PC-3 (cell line): ENCODE measurements around the gene UBE2E1. TPM values are rescaled to one million over a fixed set of nuclear protein-coding genes. Genes with fewer than 3 reads are reported as not detected.

ENCODE experiments used
- ATAC-seq: fragments of 200-7000 bp; cut with Tn5 transposase; 2 replicates; pipeline ENCODE4 v1.9.1; 2020; ENCODE audit warnings: mild to moderate bottlenecking, moderate library complexity
- BruUV-seq: library from RNA; stranded (reverse); fragments of 400-500 nt; replicated peaks from 2 replicates; lab custom pipeline; 2021; lab: Mats Ljungman, UMichigan
- CTCF ChIA-PET: fragments of 300-600 bp; sonication (Branson Sonifier 250); formaldehyde crosslinking; loops from one replicate; lab custom pipeline; 2022; ENCODE audit warnings: antibody characterized with exemption; lab: Charles Lee
- POLR2A ChIA-PET: fragments of 300-600 bp; sonication (Branson Sonifier 250); formaldehyde crosslinking; loops from one replicate; lab custom pipeline; 2022; ENCODE audit warnings: antibody characterized with exemption; ENCODE audit not compliant: unreplicated experiment; lab: Charles Lee
- DNase-seq: peaks from one replicate; pipeline ENCODE4 v3.0.0-alpha.2; 2015
- H2AFZ ChIP-seq: fragments of 300-600 bp; sonication (generic); 2 replicates; pipeline ENCODE4 v1.6.0; 2016; ENCODE audit warnings: antibody characterized with exemption, low read length
- H3F3A ChIP-seq: fragments of 300-600 bp; sonication (generic); one replicate; pipeline ENCODE4 v1.6.0; 2017; ENCODE audit warnings: antibody characterized with exemption, low read length, control low read depth, mild to moderate bottlenecking; ENCODE audit not compliant: unreplicated experiment
- H3K27ac ChIP-seq: fragments of 300-600 bp; sonication (generic); 2 replicates; pipeline ENCODE4 v1.5.1; 2016; ENCODE audit warnings: mild to moderate bottlenecking, low read length
- H3K27me3 ChIP-seq: fragments of 300-600 bp; sonication (generic); 2 replicates; pipeline ENCODE4 v1.6.1; 2016; ENCODE audit warnings: low read length, mixed read lengths
- H3K36me3 ChIP-seq: fragments of 300-600 bp; sonication (generic); 2 replicates; pipeline ENCODE4 v1.6.1; 2016; ENCODE audit warnings: low read depth, mixed run types, low read length, mixed read lengths
- H3K4me1 ChIP-seq: fragments of 300-600 bp; sonication (generic); 2 replicates; pipeline ENCODE4 v1.5.1; 2016; ENCODE audit warnings: low read length; ENCODE audit not compliant: insufficient read depth
- H3K4me2 ChIP-seq: fragments of 300-600 bp; sonication (generic); 2 replicates; pipeline ENCODE4 v1.6.0; 2016; ENCODE audit warnings: low read length
- H3K4me3 ChIP-seq: fragments of 300-600 bp; sonication (generic); 2 replicates; pipeline ENCODE4 v1.5.1; 2016; ENCODE audit warnings: mild to moderate bottlenecking, low read length, mixed read lengths
- H3K79me2 ChIP-seq: fragments of 300-600 bp; sonication (generic); 2 replicates; pipeline ENCODE4 v1.6.1; 2017; ENCODE audit warnings: low read length, mixed read lengths
- H3K9ac ChIP-seq: fragments of 300-600 bp; sonication (generic); 2 replicates; pipeline ENCODE4 v1.6.0; 2016; ENCODE audit warnings: mild to moderate bottlenecking, low read length
- H3K9me2 ChIP-seq: fragments of 300-600 bp; sonication (generic); replicated peaks from 2 replicates; pipeline ENCODE4 v1.6.1; 2016; ENCODE audit warnings: mixed run types, low read length, mixed read lengths
- H3K9me3 ChIP-seq: fragments of 300-600 bp; sonication (generic); 2 replicates; pipeline ENCODE4 v1.6.1; 2016; ENCODE audit warnings: low read length, mixed read lengths
- H4K20me1 ChIP-seq: fragments of 300-600 bp; sonication (generic); 2 replicates; pipeline ENCODE4 v1.6.1; 2016; ENCODE audit warnings: low read length, mixed read lengths
- EZH2 ChIP-seq: fragments of 300-600 bp; sonication (generic); IDR thresholded peaks from one replicate; pipeline ENCODE4 v1.6.1; 2017; ENCODE audit warnings: antibody characterized with exemption, mild to moderate bottlenecking, low read length; ENCODE audit not compliant: unreplicated experiment
- EZH2phosphoT487 ChIP-seq: fragments of 300-600 bp; sonication (generic); IDR thresholded peaks from 2 replicates; pipeline ENCODE4 v1.6.1; 2018; ENCODE audit warnings: mild to moderate bottlenecking, antibody characterized with exemption, low read length, borderline replicate concordance
- intact Hi-C: fragments of 100-400 bp; cut with micrococcal nuclease; formaldehyde crosslinking; loops from 2 replicates; pipeline ENCODE4 v1.9.0; 2023
- total RNA-seq: library from RNA; depleted of rRNA; stranded (reverse); fragments of >200 nt; gene quantifications from 2 replicates; pipeline ENCODE4 v1.2.3, GENCODE V29; 2014
- TF ChIP-seq, protein P1 (sequence below): fragments of 300-600 bp; sonication (generic); conservative IDR thresholded peaks from 2 replicates; pipeline ENCODE4 v1.5.1; 2017; ENCODE audit warnings: antibody characterized with exemption, low read depth, mild to moderate bottlenecking, low read length

The UBE2E1 gene
- total RNA-seq, 1 experiment from 2014 or later = 117 TPM

DNA sequence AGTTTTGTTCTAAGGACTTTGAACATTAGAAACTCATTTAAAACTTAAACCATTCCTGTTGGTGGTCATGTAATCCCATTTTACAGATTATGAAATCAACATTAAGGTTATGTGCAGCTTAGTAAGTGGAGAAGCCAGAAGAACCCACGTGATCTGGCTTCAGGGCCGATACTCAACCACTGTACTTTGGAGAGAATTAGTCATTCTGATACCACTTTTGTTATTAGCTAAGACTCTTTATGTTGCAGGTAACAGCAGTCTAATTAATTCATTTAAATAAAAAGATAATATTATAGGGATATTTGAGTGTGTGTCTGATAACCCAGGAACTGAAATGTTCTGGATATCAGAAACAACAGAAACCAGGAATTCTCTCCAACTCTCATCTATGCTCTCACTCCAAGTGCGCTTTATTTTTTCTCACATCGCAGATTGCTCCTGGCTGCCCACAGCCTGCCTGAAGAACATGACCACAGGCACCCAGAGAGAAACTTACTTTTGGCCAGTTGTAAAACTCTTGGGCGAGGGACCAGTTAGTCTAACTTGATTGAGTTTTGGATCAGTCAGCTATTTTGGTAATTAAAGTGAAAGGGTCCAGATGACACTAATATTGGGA lies 25.2 kb downstream of the UBE2E1 start:
- Histone ChIP-seq H3K4me1 (no peaks in the 10 kb centered on the region), H3K27ac (no peak overlapping the region), H3K79me2 (peaks cover 98% of the 10 kb centered on the region), H3K9me2 (no peaks in the 10 kb centered on the region), H3K9me3 (no peaks in the 10 kb centered on the region), H3K36me3 (peaks cover 5% of the 10 kb centered on the region), H3K27me3 (no peaks in the 10 kb centered on the region), H3K9ac (no peak overlapping the region), H2AFZ (no peak overlapping the region), H3K4me3 (no peak overlapping the region), H4K20me1 (peaks cover 31% of the 10 kb centered on the region), H3F3A (no peaks in the 10 kb centered on the region), H3K4me2 (no peak overlapping the region)
- no TSS peak for BruUV-seq
- intact Hi-C loops = no loop called here
- ATAC-seq = no peak
- TF ChIP-seq, protein P1, sequence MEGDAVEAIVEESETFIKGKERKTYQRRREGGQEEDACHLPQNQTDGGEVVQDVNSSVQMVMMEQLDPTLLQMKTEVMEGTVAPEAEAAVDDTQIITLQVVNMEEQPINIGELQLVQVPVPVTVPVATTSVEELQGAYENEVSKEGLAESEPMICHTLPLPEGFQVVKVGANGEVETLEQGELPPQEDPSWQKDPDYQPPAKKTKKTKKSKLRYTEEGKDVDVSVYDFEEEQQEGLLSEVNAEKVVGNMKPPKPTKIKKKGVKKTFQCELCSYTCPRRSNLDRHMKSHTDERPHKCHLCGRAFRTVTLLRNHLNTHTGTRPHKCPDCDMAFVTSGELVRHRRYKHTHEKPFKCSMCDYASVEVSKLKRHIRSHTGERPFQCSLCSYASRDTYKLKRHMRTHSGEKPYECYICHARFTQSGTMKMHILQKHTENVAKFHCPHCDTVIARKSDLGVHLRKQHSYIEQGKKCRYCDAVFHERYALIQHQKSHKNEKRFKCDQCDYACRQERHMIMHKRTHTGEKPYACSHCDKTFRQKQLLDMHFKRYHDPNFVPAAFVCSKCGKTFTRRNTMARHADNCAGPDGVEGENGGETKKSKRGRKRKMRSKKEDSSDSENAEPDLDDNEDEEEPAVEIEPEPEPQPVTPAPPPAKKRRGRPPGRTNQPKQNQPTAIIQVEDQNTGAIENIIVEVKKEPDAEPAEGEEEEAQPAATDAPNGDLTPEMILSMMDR = no peak
- no peak for TF ChIP-seq EZH2phosphoT487
- no peak for TF ChIP-seq EZH2
- ChIA-PET POLR2A (interaction anchor here (0.6 to 0.7 kb wide), 3 partner anchors 27 to 394 kb away, joined by 4 to 6 read pairs (median 4); no protein-coding TSS in a partner anchor), CTCF (no interaction called here)
- no peak for DNase-seq

DNA sequence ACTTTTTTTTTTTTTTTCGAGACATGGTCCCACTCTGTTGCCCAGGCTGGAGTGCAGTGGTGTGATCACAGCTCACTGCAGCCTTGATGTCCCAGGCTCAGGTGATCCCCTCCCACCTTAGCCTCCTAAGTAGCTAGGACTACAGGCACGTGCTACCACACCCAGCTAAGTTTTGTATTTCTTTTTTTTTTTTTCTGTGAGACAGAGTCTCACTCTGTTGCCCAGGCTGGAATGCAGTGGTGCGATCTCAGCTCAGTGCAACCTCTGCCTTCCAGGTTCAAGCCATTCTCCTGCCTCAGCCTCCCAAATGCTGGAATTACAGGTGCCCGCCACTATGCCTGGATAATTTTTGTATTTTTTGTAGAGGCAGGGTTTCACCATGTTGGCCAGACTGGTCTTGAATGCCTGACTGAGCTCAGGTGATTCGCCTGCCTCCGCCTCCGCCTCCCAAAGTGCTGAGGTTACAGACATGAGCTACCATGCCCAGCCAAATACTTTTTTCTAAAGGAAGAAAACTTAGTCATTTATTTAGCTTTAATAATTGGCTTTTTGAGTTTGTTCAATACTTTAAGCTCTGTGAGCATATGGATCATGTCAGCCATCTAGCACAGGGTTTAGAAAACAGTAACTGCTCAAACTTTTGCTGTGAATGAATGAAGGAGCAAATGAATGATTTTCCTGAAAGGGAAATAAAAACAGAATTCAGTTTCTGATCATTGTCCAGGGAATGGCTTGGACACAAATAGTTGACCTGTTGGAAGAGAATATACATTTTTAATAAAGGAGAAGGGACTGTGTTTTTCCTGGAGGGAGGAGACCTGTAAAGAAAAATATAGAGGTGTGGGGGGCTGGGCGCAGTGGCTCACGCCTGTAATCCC lies 26.0 kb downstream of the UBE2E1 start:
- ATAC-seq = no peak
- Histone ChIP-seq H3K9me3 (no peaks in the 10 kb centered on the region), H3K36me3 (peaks cover 5% of the 10 kb centered on the region), H3K9ac (no peak overlapping the region), H3K79me2 (peaks cover 98% of the 10 kb centered on the region), H3K27ac (no peak overlapping the region), H4K20me1 (peaks cover 31% of the 10 kb centered on the region), H3K27me3 (no peaks in the 10 kb centered on the region), H3K4me3 (no peak overlapping the region), H3K9me2 (no peaks in the 10 kb centered on the region), H3K4me2 (no peak overlapping the region), H2AFZ (no peak overlapping the region), H3K4me1 (no peaks in the 10 kb centered on the region), H3F3A (no peaks in the 10 kb centered on the region)
- DNase-seq = no peak
- POLR2A ChIA-PET = interaction anchor here (0.6 to 0.7 kb wide), 3 partner anchors 15 to 393 kb away, joined by 3 to 6 read pairs (median 4); no protein-coding TSS in a partner anchor
- CTCF ChIA-PET = no interaction called here
- no TSS peak for BruUV-seq
- no peak for TF ChIP-seq EZH2
- no peak for TF ChIP-seq EZH2phosphoT487
- TF ChIP-seq, protein P1 = no peak
- intact Hi-C loops = no loop called here

DNA sequence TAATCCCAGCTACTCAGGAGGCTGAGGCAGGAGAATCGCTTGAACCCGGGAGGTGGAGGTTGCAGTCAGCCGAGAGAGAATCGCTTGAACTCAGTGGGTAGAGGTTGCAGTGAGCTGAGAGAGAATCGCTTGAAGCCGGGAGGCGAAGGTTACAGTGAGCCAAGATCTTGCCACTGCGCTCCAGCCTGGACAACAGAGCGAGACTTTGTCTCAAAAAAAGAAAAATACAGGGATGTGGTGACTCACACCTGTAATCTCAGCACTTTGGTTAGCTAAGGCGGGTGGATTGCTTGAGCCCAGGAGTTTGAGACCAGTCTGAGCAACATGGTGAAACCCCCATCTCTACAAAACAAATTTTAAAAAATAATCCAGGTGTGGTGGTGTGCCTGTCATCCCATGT lies 26.8 kb downstream of the UBE2E1 start:
- peaks cover 98% of the 10 kb centered on the region for H3K79me2 ChIP-seq
- no peaks in the 10 kb centered on the region for H3F3A ChIP-seq
- H4K20me1 ChIP-seq = peaks cover 35% of the 10 kb centered on the region
- CTCF ChIA-PET = no interaction called here
- intact Hi-C loops = no loop called here
- H3K9ac ChIP-seq = no peak overlapping the region
- POLR2A ChIA-PET = no interaction called here
- peaks cover 5% of the 10 kb centered on the region for H3K36me3 ChIP-seq
- H3K4me2 ChIP-seq = no peak overlapping the region
- no peak for TF ChIP-seq EZH2phosphoT487
- TF ChIP-seq, protein P1 = no peak
- no peak for TF ChIP-seq EZH2
- H3K9me3 ChIP-seq = no peaks in the 10 kb centered on the region
- DNase-seq = no peak
- no peak overlapping the region for H2AFZ ChIP-seq
- peak; percentile 31; the same call in 1 of the 2 replicates for ATAC-seq
- no peaks in the 10 kb centered on the region for H3K27me3 ChIP-seq
- H3K4me3 ChIP-seq = no peak overlapping the region
- no peak overlapping the region for H3K27ac ChIP-seq
- no TSS peak for BruUV-seq
- H3K9me2 ChIP-seq = no peaks in the 10 kb centered on the region
- H3K4me1 ChIP-seq = no peaks in the 10 kb centered on the region
